NCI-H2107 (cell line): ENCODE results near the gene MYO18A.
A peak's percentile ranks its signal among the peaks of the same experiment; 100 is the strongest.

ENCODE experiments used
- DNase-seq: peaks from one replicate; lab custom pipeline; 2025; lab: John Stamatoyannopoulos, UW

Gene MYO18A

GRCh38 chr17:29032013-29032856 lies 148.0 kb downstream of the MYO18A start:
- DNase-seq = no peak

GRCh38 chr17:29031488-29031887 lies 148.7 kb downstream of the MYO18A start:
- DNase-seq = no peak

- no peak for DNase-seq
Observed at GRCh38 chr17:29024316-29024952, 155.8 kb downstream of the MYO18A start.

GRCh38 chr17:29022074-29022473 lies 158.1 kb downstream of the MYO18A start:
- peak; percentile 40 for DNase-seq

DNA sequence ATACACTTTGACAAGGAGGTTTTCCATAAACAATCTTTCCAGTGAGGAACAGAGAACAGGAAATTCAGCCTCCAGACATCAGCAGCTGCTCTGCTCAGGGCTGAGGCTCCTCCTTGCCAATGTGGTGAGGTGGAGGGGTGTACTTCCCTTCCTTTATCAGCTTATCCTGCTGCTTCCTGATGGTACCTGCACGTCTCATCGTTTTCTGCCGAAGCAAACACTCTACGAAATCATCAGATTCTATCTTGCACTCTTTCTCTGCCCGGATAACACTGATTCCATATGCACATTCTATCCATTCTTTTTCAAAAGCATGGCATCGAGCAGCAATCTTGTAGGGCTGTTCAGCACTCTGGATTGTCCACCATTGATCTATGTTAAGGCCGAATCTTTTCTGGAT lies 159.0 kb downstream of the MYO18A start:
- no peak for DNase-seq
